ENCODE results near the gene TMEM240. TPM values are rescaled to one million over a fixed set of nuclear protein-coding genes. Genes with fewer than 3 reads are reported as not detected.
A peak's percentile ranks its signal among the peaks of the same experiment; 100 is the strongest.

The TMEM240 gene
- total and polyA plus RNA-seq, 9 of the 15 experiments (the other 6 are each of a cell fraction or from before 2014, with no cell fraction given) = 0.24 to 2.0 (median 0.69) TPM; not detected in 5

GRCh38 chr1:1531947-1532346 is 8.5 kb downstream of the TMEM240 start (continued):
- no peak for TF ChIP-seq GTF2E2 (tag; IDR thresholded peaks at IDR 0.05)
- peak; percentile 80 for TF ChIP-seq ZNF445 (CRISPR knock-in tag; IDR thresholded peaks at IDR 0.05; ENCODE audit: low read depth)
- no peak for TF ChIP-seq HCFC1 (IDR thresholded peaks at IDR 0.05; ENCODE audit: low read depth, low read length)
- TF ChIP-seq ZNF280A (IDR thresholded peaks at IDR 0.05; ENCODE audit: low read depth, partially characterized antibody) = peak; percentile 82
- no peak for TF ChIP-seq FOXA1 (IDR thresholded peaks at IDR 0.05; ENCODE audit: borderline replicate concordance)
- TF ChIP-seq RUNX1 (IDR thresholded peaks at IDR 0.05; ENCODE audit: low read depth) = no peak
- TF ChIP-seq KLF16 (IDR thresholded peaks at IDR 0.05) = no peak
- TF ChIP-seq CBFA2T2 (conservative IDR thresholded peaks at IDR 0.05) = no peak
- no peak for TF ChIP-seq RFX5 (IDR thresholded peaks at IDR 0.05; ENCODE audit: low read depth, low read length)
- TF ChIP-seq HDAC1 (IDR thresholded peaks at IDR 0.05) = no peak
- TF ChIP-seq EWSR1 (IDR thresholded peaks at IDR 0.05; ENCODE audit: borderline replicate concordance, low read depth, partially characterized antibody) = no peak
- TF ChIP-seq ATF1 (CRISPR knock-in tag; IDR thresholded peaks at IDR 0.05) = no peak
- no peak for TF ChIP-seq ATF1 (tag; IDR thresholded peaks at IDR 0.05)
- no peak for TF ChIP-seq MEIS2 (IDR thresholded peaks at IDR 0.05; ENCODE audit: partially characterized antibody)
- TF ChIP-seq SMARCA5 (IDR thresholded peaks at IDR 0.05) = no peak
- TF ChIP-seq TRIM28 (IDR thresholded peaks at IDR 0.05) = peak; percentile 80
- no peak for TF ChIP-seq PBX2 (CRISPR knock-in tag; IDR thresholded peaks at IDR 0.05; ENCODE audit: low read depth)
- peak; percentile 43; the same call in 1 of the 2 replicates for TF ChIP-seq PBX2 (tag; conservative IDR thresholded peaks at IDR 0.05; ENCODE audit: low read depth)
- peak in 1 of 2 experiments; percentile 70; a peak in 2 of 3 replicates for TF ChIP-seq CBX3 (IDR thresholded peaks at IDR 0.05; ENCODE audit: borderline replicate concordance in 1 of 2, low read length in 2 of 2)
- TF ChIP-seq ETS2 (tag; IDR thresholded peaks at IDR 0.05; ENCODE audit: borderline replicate concordance, poor library complexity, severe bottlenecking) = no peak
- TF ChIP-seq TRIM24 (IDR thresholded peaks at IDR 0.05) = 0 out of 4 replicates have a peak, but pooled peaks of 1 of the 2 experiments have one; percentile 24
- TF ChIP-seq ETV5 (CRISPR knock-in tag; IDR thresholded peaks at IDR 0.05; ENCODE audit: low read depth) = no peak
- TF ChIP-seq ZNF324 (CRISPR knock-in tag; IDR thresholded peaks at IDR 0.05) = peak; percentile 99
- no peak for TF ChIP-seq FUS (optimal IDR thresholded peaks at IDR 0.05; ENCODE audit: low read depth, low read length)
- TF ChIP-seq ZNF699 (CRISPR knock-in tag; IDR thresholded peaks at IDR 0.05; ENCODE audit: insufficient replicate concordance) = no peak
- TF ChIP-seq ETV1 (tag; conservative IDR thresholded peaks at IDR 0.05; ENCODE audit: low read depth) = no peak
- no peak for TF ChIP-seq SOX6 (IDR thresholded peaks at IDR 0.05)
- no peak for TF ChIP-seq RBM17 (IDR thresholded peaks at IDR 0.05; ENCODE audit: borderline replicate concordance, low read depth, low read length)
- no peak for TF ChIP-seq FOXA3 (CRISPR knock-in tag; conservative IDR thresholded peaks at IDR 0.05 in 1 of 2, IDR thresholded peaks at IDR 0.05 in 1 of 2)
- TF ChIP-seq CBFB (CRISPR knock-in tag; IDR thresholded peaks at IDR 0.05) = no peak
